HCT116 (cell line): ENCODE data around the gene SDC3. TPM values are rescaled to one million over a fixed set of nuclear protein-coding genes. Genes with fewer than 3 reads are reported as not detected.

ENCODE experiments used
- ATAC-seq: fragments of 200-7000 bp; cut with Tn5 transposase; 2 replicates; pipeline ENCODE4 v1.9.1; 2020; ENCODE audit warnings: mild to moderate bottlenecking, moderate library complexity
- BruUV-seq: library from RNA; stranded (reverse); fragments of 400-500 nt; replicated peaks from 2 replicates; lab custom pipeline; 2021; lab: Mats Ljungman, UMichigan
- CTCF ChIA-PET: fragments of 300-600 bp; sonication (Branson Sonifier 250); formaldehyde crosslinking; loops from one replicate; lab custom pipeline; 2021; ENCODE audit warnings: antibody characterized with exemption; lab: Charles Lee
- POLR2A ChIA-PET: fragments of 300-600, 350-600 bp; sonication (Branson Sonifier 250); formaldehyde crosslinking; loops from one replicate; lab custom pipeline; 2021; ENCODE audit warnings: antibody characterized with exemption; lab: Charles Lee
- RAD21 ChIA-PET, 2 experiments: fragments of 300-600 bp; sonication (Branson Sonifier 250); formaldehyde crosslinking; loops; one replicate each; lab custom pipeline; 2023; ENCODE audit warnings: low total read pairs in 2 of 2; ENCODE audit not compliant: uncharacterized antibody in 2 of 2, unreplicated experiment in 2 of 2, low non-redundant PET in 1 of 2; lab: Charles Lee
- DNase-seq: peaks from one replicate; pipeline ENCODE4 v3.0.0-alpha.2; 2010; ENCODE audit warnings: low read depth, low spot score
- H2AFZ ChIP-seq: fragments of 200-600 bp; shearing (Covaris generic), sonication (generic); 2 replicates; pipeline ENCODE4 v1.6.1; 2017; ENCODE audit warnings: low read depth, mixed run types, mixed read lengths, antibody characterized with exemption, low read length; ENCODE audit not compliant: poor library complexity, severe bottlenecking
- H3K27ac ChIP-seq: 2 replicates; pipeline ENCODE4 v1.5.1; 2012; ENCODE audit warnings: low read depth, low read length
- H3K27me3 ChIP-seq: fragments of 200-600 bp; sonication (generic); 2 replicates; pipeline ENCODE4 v1.6.1; 2016; ENCODE audit warnings: mixed run types, low read length, mixed read lengths; ENCODE audit not compliant: insufficient read depth
- H3K36me3 ChIP-seq, 2 experiments: fragments of 200-500 bp in 1 of 2; fragments of 200-600 bp in 1 of 2; sonication (Bioruptor generic) in 1 of 2; sonication (generic) in 1 of 2; 2 replicates each; pipeline versions ENCODE4 v1.5.1 to v1.6.1; 2014 to 2016; ENCODE audit warnings: low read length in 2 of 2, inconsistent platforms in 1 of 2, mixed read lengths in 1 of 2, mixed run types in 1 of 2; ENCODE audit not compliant: insufficient read depth in 2 of 2, control insufficient read depth in 1 of 2
- H3K4me1 ChIP-seq, 2 experiments: fragments of 200-600 bp in 1 of 2; sonication (generic) in 1 of 2; 2 replicates each; pipeline versions ENCODE4 v1.5.1 to v1.6.1; 2012 to 2017; ENCODE audit warnings: low read length in 2 of 2, inconsistent platforms in 1 of 2, mild to moderate bottlenecking in 1 of 2, mixed read lengths in 1 of 2, mixed run types in 1 of 2, moderate library complexity in 1 of 2; ENCODE audit not compliant: insufficient read depth in 2 of 2, control insufficient read depth in 1 of 2
- H3K4me2 ChIP-seq: fragments of 200-600 bp; sonication (generic); 2 replicates; pipeline ENCODE4 v1.6.1; 2017; ENCODE audit warnings: mixed run types, low read length, mixed read lengths
- H3K4me3 ChIP-seq, 2 experiments: fragments of 200-600 bp in 1 of 2; sonication (generic) in 1 of 2; replicated peaks in 1 of 2; 2 replicates each; pipeline ENCODE4 v1.5.1; 2011 to 2016; ENCODE audit warnings: low read length in 2 of 2, control low read depth in 1 of 2, low read depth in 1 of 2, mild to moderate bottlenecking in 1 of 2, mixed read lengths in 1 of 2, mixed run types in 1 of 2
- H3K79me2 ChIP-seq: fragments of 200-600 bp; sonication (generic); 2 replicates; pipeline ENCODE4 v1.6.1; 2017; ENCODE audit warnings: mild to moderate bottlenecking, mixed run types, low read length, moderate library complexity, mixed read lengths; ENCODE audit not compliant: insufficient read depth
- H3K9ac ChIP-seq: fragments of 200-600 bp; sonication (generic); 2 replicates; pipeline ENCODE4 v1.6.1; 2016; ENCODE audit warnings: low read length, mixed read lengths
- H3K9me2 ChIP-seq: fragments of 200-600 bp; sonication (generic), shearing (Covaris generic); 2 replicates; pipeline ENCODE4 v1.6.1; 2017; ENCODE audit warnings: mixed run types, mild to moderate bottlenecking, moderate library complexity; ENCODE audit not compliant: insufficient read depth
- H3K9me3 ChIP-seq, 2 experiments: fragments of 200-500 bp in 1 of 2; fragments of 200-600 bp in 1 of 2; sonication (Bioruptor generic) in 1 of 2; sonication (generic) in 1 of 2; 2 replicates each; pipeline ENCODE4 v1.6.1; 2014 to 2017; ENCODE audit warnings: low read length in 2 of 2, mixed read lengths in 2 of 2, inconsistent platforms in 1 of 2, low read depth in 1 of 2, mild to moderate bottlenecking in 1 of 2, mixed run types in 1 of 2, moderate library complexity in 1 of 2; ENCODE audit not compliant: control insufficient read depth in 1 of 2, insufficient read depth in 1 of 2
- H4K20me1 ChIP-seq: fragments of 200-600 bp; sonication (generic), shearing (Covaris generic); 2 replicates; pipeline ENCODE4 v1.6.1; 2017; ENCODE audit warnings: mixed run types, mild to moderate bottlenecking, moderate library complexity; ENCODE audit not compliant: insufficient read depth
- CBX3 ChIP-seq: IDR thresholded peaks from 2 replicates; pipeline ENCODE4 v1.6.1; 2012; ENCODE audit warnings: low read depth
- CTCF ChIP-seq, 3 experiments: fragments of 200-600 bp in 1 of 3; sonication (generic) in 1 of 3; IDR thresholded peaks in 2 of 3; conservative IDR thresholded peaks in 1 of 3; 2 replicates each; pipeline ENCODE4 v1.5.1; 2012 to 2017; ENCODE audit warnings: low read depth in 2 of 3, low read length in 2 of 3, antibody characterized with exemption in 1 of 3, borderline replicate concordance in 1 of 3, control low read depth in 1 of 3, mild to moderate bottlenecking in 1 of 3, mixed read lengths in 1 of 3, mixed run types in 1 of 3, moderate library complexity in 1 of 3; ENCODE audit not compliant: insufficient read depth in 1 of 3
- SP1 ChIP-seq: IDR thresholded peaks from 2 replicates; pipeline ENCODE4 v1.6.1; 2012; ENCODE audit warnings: low read depth
- SRF ChIP-seq: IDR thresholded peaks from 2 replicates; pipeline ENCODE4 v1.6.1; 2012; ENCODE audit warnings: low read depth
- TCF7L2 ChIP-seq: IDR thresholded peaks from 2 replicates; pipeline ENCODE4 v1.7.0; 2011; ENCODE audit warnings: borderline replicate concordance, inconsistent platforms; ENCODE audit not compliant: insufficient read depth, insufficient read length; ENCODE audit errors: extremely low read depth
- ZBTB33 ChIP-seq: IDR thresholded peaks from 2 replicates; pipeline ENCODE4 v1.6.1; 2011; ENCODE audit warnings: mild to moderate bottlenecking, low read length, moderate library complexity; ENCODE audit not compliant: insufficient replicate concordance; ENCODE audit errors: extremely low read depth
- ZNF274 ChIP-seq: fragments of 200-500 bp; sonication (Bioruptor generic); IDR thresholded peaks from 2 replicates; pipeline ENCODE4 v1.6.1; 2014; ENCODE audit warnings: mild to moderate bottlenecking, low read depth, low read length, inconsistent platforms
- intact Hi-C: fragments of 100-400 bp; cut with micrococcal nuclease; formaldehyde crosslinking; loops from 2 replicates; pipeline ENCODE4 v1.10.0; 2022
- total RNA-seq: library from RNA; stranded (reverse); gene quantifications from one replicate; pipeline ENCODE4 v1.2.1, GENCODE V29; 2021; ENCODE audit not compliant: unreplicated experiment

Gene SDC3
- total RNA-seq, 1 experiment from 2014 or later = 40.1 TPM

- Histone ChIP-seq H3K9ac (no peak overlapping the region), H3K4me2 (peak overlapping the region; percentile 16; the same call in 1 of the 2 replicates), H2AFZ (no peak overlapping the region), H4K20me1 (no peaks in the 10 kb centered on the region), H3K9me3 (no peaks in the 10 kb centered on the region), H3K27me3 (no peaks in the 10 kb centered on the region), H3K4me1 (no peaks in the 10 kb centered on the region; a peak in 1 of 4 replicates)
- no TSS peak for BruUV-seq
- CTCF ChIA-PET = interaction anchor here (0.6 to 4.2 kb wide), 3 partner anchors 13 to 205 kb away, joined by 4 to 14 read pairs (median 7); no protein-coding TSS in a partner anchor
- POLR2A ChIA-PET = no interaction called here
- peak; percentile 63; the same call in 1 of the 2 replicates for ATAC-seq
- no peak for TF ChIP-seq ZNF274
- TF ChIP-seq SP1 = no peak
- no peak for TF ChIP-seq SRF
- no peak for TF ChIP-seq CTCF (IDR thresholded peaks at IDR 0.05 in 2 of 3, conservative IDR thresholded peaks at IDR 0.05 in 1 of 3; ENCODE audit: borderline replicate concordance in 1 of 3, insufficient read depth in 1 of 3, low read depth in 2 of 3, low read length in 2 of 3)
- TF ChIP-seq TCF7L2 = no peak
- no peak for TF ChIP-seq ZBTB33
- no peak for TF ChIP-seq CBX3
- TF ChIP-seq, all 23 proteins: peak for 0
- no peak for DNase-seq
- no peak overlapping the region for H3K4me3 ChIP-seq
- H3K27ac ChIP-seq = no peak overlapping the region
- no peaks in the 10 kb centered on the region for H3K9me2 ChIP-seq
- intact Hi-C loops = no loop called here
- RAD21 ChIA-PET = no interaction called here
- no peaks in the 10 kb centered on the region for H3K79me2 ChIP-seq
- no peaks in the 10 kb centered on the region for H3K36me3 ChIP-seq
These were observed 15.0 kb upstream of the SDC3 start for GRCh38 chr1:30923597-30923996.
